Stimulated activated CD8-positive, alpha-beta memory T cell treated with anti-CD3 and anti-CD28 coated beads, Interleukin-15, amount 100 ng/mL, for 1 hour (primary cell): ENCODE data around the gene ZNF737.
"Not testable (repeated sequence)": the region's sequence is repeated elsewhere in the genome, so short reads cannot be mapped to it uniquely, and the experiment has no call there.

Source experiments
- DNase-seq: peaks from one replicate; pipeline ENCODE4 v3.0.0-alpha.2; 2020; ENCODE audit warnings: low read depth

Gene ZNF737

DNA sequence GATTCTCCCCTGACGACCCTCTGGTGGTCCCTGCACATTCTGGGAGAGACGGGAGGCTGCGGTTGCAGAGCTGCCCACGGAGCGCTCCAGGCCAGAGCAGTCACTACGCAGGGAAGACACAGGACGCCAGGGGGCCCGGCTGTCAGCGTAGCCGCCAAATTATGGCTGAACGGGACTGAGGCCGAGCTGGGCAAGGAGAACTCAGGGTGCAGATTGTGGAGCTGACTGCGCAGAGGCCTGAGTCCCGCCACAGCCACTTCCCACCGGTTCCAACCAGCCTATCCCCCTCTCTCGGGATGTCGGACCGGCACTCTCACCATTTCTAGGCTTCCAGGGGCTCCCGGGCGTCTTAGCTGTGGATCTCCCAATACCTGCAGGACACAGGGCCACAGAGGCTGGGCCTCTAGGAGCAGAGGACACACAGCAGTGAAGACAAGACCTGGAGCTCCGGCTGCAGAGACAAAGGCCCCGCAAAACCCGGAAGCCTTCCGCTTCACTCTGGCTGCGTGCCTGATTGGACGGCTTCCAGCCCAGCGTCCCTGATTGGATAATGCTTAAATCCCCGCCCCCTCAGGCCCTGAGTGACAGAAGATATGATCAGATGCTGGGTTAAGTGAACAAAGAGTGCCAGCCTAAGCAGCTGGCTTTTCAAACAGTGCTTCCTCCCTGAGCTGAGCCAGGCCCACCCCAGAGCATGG is at the start of gene ZNF737:
Gene ZNF737 (minus strand): TSS at position 461 of the 698 bp plus-strand sequence. CDS start 141 bp downstream, at position 320.
- peak; percentile 84 for DNase-seq

DNA sequence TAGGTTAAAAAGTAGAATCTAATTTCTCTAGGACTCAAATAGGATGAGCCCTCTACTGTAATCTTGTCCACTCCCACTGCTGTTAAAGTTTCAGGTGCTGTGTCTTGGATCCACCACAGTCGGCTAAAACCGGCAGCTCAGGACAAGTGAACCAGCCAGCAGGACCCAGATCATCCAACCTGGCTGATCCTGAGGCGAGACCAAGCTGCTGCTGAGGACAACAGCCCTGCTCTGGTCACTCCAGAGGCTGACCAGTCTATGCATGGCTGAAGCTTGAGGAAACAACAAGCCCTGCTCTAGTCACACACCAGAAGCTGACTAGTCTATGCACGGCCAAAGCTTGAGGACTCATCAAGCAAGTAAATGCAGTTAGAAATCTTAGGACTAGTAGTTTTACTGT is 49.4 kb upstream of the ZNF737 start:
- not testable (repeated sequence) for DNase-seq

DNA sequence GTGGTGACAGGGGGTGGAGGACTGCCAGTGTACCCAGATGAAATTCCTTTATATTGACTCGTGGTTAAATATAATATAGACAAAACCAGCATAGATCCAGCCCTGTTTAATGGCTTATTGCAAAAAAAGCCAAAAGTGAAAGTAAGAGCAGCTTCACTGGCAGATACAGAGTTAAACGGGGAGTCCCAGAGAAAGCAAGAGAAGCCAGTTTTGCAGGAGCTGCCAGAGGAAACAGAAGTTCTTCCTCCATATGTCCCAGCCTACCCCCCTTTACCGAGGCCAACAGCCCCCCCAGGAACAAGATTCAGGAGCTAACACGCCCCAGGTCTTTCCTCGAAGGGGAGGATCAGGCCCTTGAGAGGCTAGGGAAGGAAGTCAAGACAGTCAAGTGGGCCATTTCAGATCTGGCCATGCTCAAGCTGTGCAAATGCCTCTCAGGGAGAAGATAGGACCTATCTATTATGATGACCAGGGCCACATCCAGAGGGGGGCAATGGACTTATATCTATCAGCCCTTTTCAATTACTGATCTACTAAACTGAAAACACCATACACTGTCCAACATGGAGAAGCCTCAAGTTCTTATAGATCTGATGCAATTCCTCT is 47.2 kb upstream of the ZNF737 start:
- no peak for DNase-seq

DNA sequence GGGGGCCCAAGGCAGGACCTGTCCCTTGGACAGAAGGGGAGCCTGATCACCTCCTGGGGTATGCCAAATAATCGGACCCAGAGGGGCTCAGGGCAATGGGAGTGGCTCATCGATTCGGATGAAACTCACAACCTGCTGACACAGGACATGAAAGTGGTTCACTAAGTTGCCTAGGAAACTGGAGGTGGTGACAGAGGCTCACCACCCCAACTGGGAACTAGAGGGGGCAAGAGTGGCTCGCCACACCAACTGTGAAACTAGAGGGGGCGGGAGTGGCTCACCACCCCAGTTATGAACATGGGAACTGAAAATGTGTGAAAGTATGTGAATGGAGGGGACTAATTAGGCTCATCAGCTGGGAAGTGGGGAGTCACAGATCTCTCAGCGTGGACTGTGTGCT is 46.3 kb upstream of the ZNF737 start:
- no peak for DNase-seq

DNA sequence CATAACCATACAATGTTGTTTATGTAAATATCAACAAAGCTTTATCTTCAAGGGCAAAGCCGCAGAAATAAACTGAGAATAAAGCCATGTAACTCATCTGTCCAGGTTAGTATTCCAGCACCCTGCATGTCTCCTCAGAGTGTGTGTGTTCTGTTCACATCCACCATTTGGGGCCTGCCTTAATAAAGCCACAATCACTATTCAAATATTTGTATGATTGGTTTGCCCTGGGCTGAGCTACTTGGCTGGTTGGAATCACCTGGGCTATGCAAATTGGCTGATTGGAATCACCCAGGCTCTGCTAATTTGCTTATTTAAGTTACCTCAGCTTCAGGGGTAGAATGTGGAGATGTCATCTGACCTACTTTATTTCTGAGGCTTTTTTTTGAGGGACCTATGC is 42.4 kb upstream of the ZNF737 start:
- no peak for DNase-seq

DNA sequence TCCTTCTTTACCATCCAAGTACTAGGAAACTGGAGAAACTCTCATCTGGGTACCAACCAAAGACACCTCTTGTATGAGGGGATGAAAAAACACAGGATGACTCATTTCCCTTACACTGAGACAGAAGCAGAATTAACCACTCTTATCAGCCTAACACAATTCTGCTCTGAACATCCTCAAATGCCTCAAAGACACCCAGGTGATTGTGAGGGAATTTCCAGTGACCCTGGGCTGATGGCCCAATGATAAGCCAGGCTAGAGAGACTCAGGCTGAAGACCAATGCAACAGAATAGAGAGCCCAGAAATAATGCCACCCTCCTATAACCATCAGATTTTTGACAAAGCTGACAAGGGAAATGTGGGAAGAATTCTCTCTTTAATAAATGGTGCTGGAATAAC is 7.0 kb downstream of the ZNF737 start:
- no peak for DNase-seq

DNA sequence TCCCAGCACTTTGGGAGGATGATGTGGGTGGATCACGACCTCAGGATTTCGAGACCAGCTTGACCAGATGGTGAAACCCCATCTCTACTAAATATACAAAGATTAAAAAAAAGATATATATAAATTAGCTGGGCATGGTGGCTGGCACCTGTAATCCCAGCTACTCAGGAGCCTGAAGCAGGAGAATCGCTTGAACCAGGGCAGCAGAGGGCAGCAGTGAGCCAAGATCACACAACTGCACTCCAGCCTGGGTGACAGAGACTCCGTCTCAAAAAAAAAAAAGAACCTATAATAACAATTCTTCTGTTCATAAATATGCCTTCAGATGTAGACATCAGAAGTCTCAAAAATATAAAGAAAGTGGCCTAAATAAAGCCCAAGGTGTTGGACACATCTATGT is 7.6 kb downstream of the ZNF737 start:
- no peak for DNase-seq

DNA sequence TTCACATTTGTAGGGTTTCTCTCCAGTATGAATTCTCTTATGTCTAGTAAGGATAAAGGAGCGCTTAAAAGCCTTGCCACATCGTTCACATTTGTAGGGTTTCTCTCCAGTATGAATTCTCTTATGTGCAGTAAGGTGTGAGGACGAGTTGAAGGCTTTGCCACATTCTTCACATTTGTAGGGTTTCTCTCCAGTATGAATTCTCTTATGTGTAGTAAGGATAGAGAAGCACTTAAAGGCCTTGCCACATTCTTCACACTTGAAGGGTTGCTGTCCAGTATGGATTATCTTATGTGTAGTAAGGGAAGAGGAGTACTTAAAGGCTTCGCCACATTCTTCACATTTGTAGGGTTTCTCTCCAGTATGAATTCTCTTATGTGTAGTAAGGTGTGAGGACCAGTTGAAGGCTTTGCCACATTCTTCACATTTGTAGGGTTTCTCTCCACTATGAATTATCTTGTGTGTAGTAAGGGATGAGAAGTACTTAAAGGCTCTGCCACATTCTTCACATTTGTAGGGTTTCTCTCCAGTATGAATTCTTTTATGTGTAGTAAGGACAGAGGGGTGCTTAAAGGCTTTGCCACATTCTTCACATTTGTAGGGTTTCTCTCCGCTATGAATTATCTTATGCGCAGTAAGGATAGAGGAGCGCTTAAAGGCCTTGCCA is 20.8 kb downstream of the ZNF737 start:
- not testable (repeated sequence) for DNase-seq

DNA sequence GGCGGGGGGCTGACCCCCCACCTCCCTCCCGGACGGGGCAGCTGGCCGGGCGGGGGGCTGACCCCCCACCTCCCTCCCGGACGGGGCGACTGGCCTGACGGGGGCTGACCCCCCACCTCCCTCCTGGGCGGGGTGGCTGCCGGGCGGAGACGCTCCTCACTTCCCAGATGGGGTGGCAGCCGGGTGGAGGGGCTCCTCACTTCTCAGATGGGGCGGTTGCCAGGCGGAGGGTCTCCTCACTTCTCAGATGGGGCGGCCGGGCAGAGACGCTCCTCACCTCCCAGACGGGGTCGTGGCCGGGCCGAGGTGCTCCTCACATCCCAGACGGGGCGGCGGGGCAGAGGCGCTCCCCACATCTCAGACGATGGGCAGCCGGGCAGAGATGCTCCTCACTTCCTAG is 35.3 kb downstream of the ZNF737 start:
- DNase-seq = not testable (repeated sequence)

DNA sequence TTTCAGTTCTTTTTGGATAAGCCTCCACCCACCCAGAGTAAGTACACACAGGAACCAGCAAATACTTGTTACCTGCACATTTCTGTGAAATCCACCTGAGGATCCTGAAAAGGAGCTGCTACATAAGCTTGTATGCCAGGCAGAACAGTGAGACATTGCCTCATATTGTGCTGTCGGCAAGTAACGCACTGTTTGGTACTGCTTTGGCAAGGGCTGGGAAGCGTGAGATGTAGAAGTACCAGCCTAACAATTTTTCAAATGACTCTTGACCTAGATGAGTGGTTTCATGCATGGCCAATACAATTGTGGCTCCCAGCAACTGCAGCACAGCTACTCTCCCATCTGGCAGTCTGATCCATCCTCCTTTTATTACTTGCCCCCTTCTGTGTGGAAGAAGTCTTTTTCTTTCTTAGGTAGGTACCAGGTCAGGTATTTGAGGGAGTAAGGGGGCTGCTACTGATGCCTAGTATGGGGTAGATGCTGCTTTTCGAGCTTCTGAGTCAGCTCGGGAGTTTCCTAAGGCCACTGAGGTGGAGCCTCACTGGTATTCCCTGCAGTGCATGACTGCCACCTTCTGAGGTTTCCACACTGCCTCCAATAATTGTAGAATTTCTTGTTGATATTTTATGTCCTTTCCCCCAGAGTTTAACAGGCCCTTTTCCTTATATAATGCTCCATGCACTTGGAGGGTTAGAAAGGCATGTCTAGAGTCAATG is 52.2 kb downstream of the ZNF737 start:
- no peak for DNase-seq

DNA sequence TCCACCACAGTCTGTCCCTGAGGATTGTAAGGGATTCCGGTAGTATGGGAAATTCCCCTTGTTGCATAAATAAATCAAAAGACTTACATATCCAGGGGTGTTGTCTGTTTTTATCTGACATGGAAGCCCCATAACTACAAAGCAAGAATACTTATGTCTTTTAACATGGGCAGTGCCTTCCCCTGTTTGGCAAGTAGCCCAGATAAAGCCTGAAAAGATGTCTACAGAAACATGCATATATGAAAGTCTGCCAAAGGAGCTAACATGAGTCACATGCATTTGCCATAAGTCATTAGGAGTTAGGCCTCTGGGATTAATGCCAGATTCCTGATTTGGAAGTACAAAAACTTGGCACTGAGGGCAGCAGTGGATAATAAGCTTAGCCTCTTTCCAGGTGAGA is 62.1 kb downstream of the ZNF737 start:
- no peak for DNase-seq
